Measurements from ENCODE around the gene CERS3.

- TF ChIP-seq CTCF (IDR thresholded peaks at IDR 0.05; ENCODE audit: insufficient read depth, low read length) (no peak), POLR2AphosphoS5 (IDR thresholded peaks at IDR 0.05; ENCODE audit: low read depth) (no peak), SPI1 (IDR thresholded peaks at IDR 0.05; ENCODE audit: borderline replicate concordance, low read depth) (no peak), GABPA (IDR thresholded peaks at IDR 0.05; ENCODE audit: low read depth) (no peak)
These were observed 56.0 kb downstream of the CERS3 start for GRCh38 chr15:100472736-100473135.

Measured in HL-60 (cell line).